HepG2 (cell line): ENCODE measurements around the gene ARHGEF1. TPM values are rescaled to one million over a fixed set of nuclear protein-coding genes. Genes with fewer than 3 reads are reported as not detected.

ENCODE experiments used
- AKAP8 ChIP-seq: sonication (generic); formaldehyde crosslinking; IDR thresholded peaks from 2 replicates; pipeline ENCODE4 v1.5.1; 2020; ENCODE audit warnings: mild to moderate bottlenecking, missing genetic modification reagents
- CBX5 ChIP-seq: sonication (generic); formaldehyde crosslinking; IDR thresholded peaks from 2 replicates; pipeline ENCODE4 v1.4.0; 2020; ENCODE audit warnings: missing genetic modification reagents, borderline replicate concordance
- FOSL2 ChIP-seq: sonication (generic); formaldehyde crosslinking; IDR thresholded peaks from 2 replicates; pipeline ENCODE4 v1.4.0; 2020; ENCODE audit warnings: missing genetic modification reagents
- IKZF5 ChIP-seq: IDR thresholded peaks from 2 replicates; pipeline ENCODE4 v1.6.1; 2018; ENCODE audit warnings: missing genetic modification reagents, mild to moderate bottlenecking, missing compliant biosample characterization
- KLF13 ChIP-seq: sonication (generic); formaldehyde crosslinking; IDR thresholded peaks from 2 replicates; pipeline ENCODE4 v1.4.0; 2020; ENCODE audit warnings: mild to moderate bottlenecking, missing genetic modification reagents
- LRRFIP1 ChIP-seq: sonication (generic); formaldehyde crosslinking; conservative IDR thresholded peaks from 2 replicates; pipeline ENCODE4 v1.4.0; 2020; ENCODE audit warnings: missing genetic modification reagents
- MXI1 ChIP-seq: IDR thresholded peaks from 3 replicates; pipeline ENCODE4 v1.6.1; 2012; ENCODE audit warnings: low read depth, low read length, inconsistent platforms, borderline replicate concordance
- PRDM10 ChIP-seq: sonication (generic); formaldehyde crosslinking; IDR thresholded peaks from 2 replicates; pipeline ENCODE4 v1.4.0; 2020; ENCODE audit warnings: low read depth, missing genetic modification reagents
- SALL1 ChIP-seq: sonication (generic); formaldehyde crosslinking; IDR thresholded peaks from 2 replicates; pipeline ENCODE4 v1.8.0; 2022; ENCODE audit warnings: mild to moderate bottlenecking, missing genetic modification reagents
- SATB2 ChIP-seq: sonication (generic); formaldehyde crosslinking; IDR thresholded peaks from 2 replicates; pipeline ENCODE4 v1.5.0; 2020; ENCODE audit warnings: missing genetic modification reagents
- SOX5 ChIP-seq: IDR thresholded peaks from 2 replicates; pipeline ENCODE4 v1.6.1; 2016; ENCODE audit warnings: borderline replicate concordance
- SOX6 ChIP-seq, 2 experiments: fragments of 450-650 bp in 1 of 2; sonication (generic) in 1 of 2; formaldehyde crosslinking in 1 of 2; IDR thresholded peaks; 2 replicates each; pipeline versions ENCODE4 v1.4.0 to v1.6.1; 2017 to 2020; ENCODE audit warnings: antibody characterized with exemption in 1 of 2, mild to moderate bottlenecking in 1 of 2, missing genetic modification reagents in 1 of 2
- ZBTB4 ChIP-seq: sonication (generic); formaldehyde crosslinking; IDR thresholded peaks from 2 replicates; pipeline ENCODE4 v1.4.0; 2020; ENCODE audit warnings: missing genetic modification reagents, mild to moderate bottlenecking, borderline replicate concordance
- ZNF225 ChIP-seq: sonication (generic); formaldehyde crosslinking; IDR thresholded peaks from 2 replicates; pipeline ENCODE4 v1.4.0; 2020; ENCODE audit warnings: mild to moderate bottlenecking, missing genetic modification reagents
- ZNF414 ChIP-seq: sonication (generic); formaldehyde crosslinking; IDR thresholded peaks from 2 replicates; pipeline ENCODE4 v1.5.0; 2020; ENCODE audit warnings: missing genetic modification reagents
- ZNF670 ChIP-seq: sonication (generic); formaldehyde crosslinking; IDR thresholded peaks from 2 replicates; pipeline ENCODE4 v1.8.0; 2022; ENCODE audit warnings: mild to moderate bottlenecking, missing genetic modification reagents, borderline replicate concordance
- polyA plus RNA-seq, 8 experiments: library from polyadenylated mRNA; depleted of rRNA in 3 of 8; stranded (reverse) in 7 of 8; unstranded in 1 of 8; fragments of >200 nt; fragmentation: Illumina TruSeq in 4 of 8; extraction: Trizol in 4 of 8; gene quantifications; 2 replicates each; pipeline versions ENCODE4 v1.2.1 to v1.2.3, GENCODE V29; 2011 to 2016; ENCODE audit warnings: low read depth in 4 of 8, missing spikeins in 1 of 8, mixed read lengths in 1 of 8; ENCODE audit not compliant: insufficient read depth in 1 of 8
- total RNA-seq, 5 experiments: library from RNA; depleted of rRNA; stranded (reverse); fragments of >200 nt; fragmentation: Illumina TruSeq; extraction: Trizol; gene quantifications; 2 replicates each; pipeline ENCODE4 v1.2.3, GENCODE V29; 2016; ENCODE audit warnings: low read depth in 1 of 5

The ARHGEF1 gene
- total and polyA plus RNA-seq, 2 of the 13 experiments (the other 11 are each of a cell fraction or from before 2014, with no cell fraction given): 33.7 to 34.7 TPM

GRCh38 chr19:41883821-41884733 is 1.1 kb downstream of the ARHGEF1 start (continued):
- TF ChIP-seq IKZF5 (peak; percentile 85), ZBTB4 (CRISPR knock-in tag) (0 out of 2 replicates have a peak, but pooled peaks have one; percentile 27), SALL1 (CRISPR knock-in tag) (peak; percentile 77), SOX6 (IDR thresholded peaks at IDR 0.05) (no peak), SOX6 (CRISPR knock-in tag; IDR thresholded peaks at IDR 0.05) (peak; percentile 65), ZNF225 (CRISPR knock-in tag) (no peak), PRDM10 (CRISPR knock-in tag) (peak; percentile 70), LRRFIP1 (CRISPR knock-in tag) (no peak), FOSL2 (CRISPR knock-in tag) (peak; percentile 67), KLF13 (no peak), SATB2 (CRISPR knock-in tag) (no peak), CBX5 (0 out of 2 replicates have a peak, but pooled peaks have one; percentile 73), ZNF414 (CRISPR knock-in tag) (peak; percentile 71), AKAP8 (CRISPR knock-in tag) (peak; percentile 88; the same call in 1 of the 2 replicates), SOX5 (CRISPR knock-in tag) (peak; percentile 57; the same call in 1 of the 2 replicates), ZNF670 (CRISPR knock-in tag) (peak; percentile 76; the same call in 1 of the 2 replicates), MXI1 (peak; percentile 70; the same call in 1 of the 3 replicates)
